Measurements from ENCODE around the gene SCART1. TPM values are rescaled to one million over a fixed set of nuclear protein-coding genes. Genes with fewer than 3 reads are reported as not detected.

The SCART1 gene
- 0.15 and 0.34 TPM in 2 replicates for total RNA-seq

DNA sequence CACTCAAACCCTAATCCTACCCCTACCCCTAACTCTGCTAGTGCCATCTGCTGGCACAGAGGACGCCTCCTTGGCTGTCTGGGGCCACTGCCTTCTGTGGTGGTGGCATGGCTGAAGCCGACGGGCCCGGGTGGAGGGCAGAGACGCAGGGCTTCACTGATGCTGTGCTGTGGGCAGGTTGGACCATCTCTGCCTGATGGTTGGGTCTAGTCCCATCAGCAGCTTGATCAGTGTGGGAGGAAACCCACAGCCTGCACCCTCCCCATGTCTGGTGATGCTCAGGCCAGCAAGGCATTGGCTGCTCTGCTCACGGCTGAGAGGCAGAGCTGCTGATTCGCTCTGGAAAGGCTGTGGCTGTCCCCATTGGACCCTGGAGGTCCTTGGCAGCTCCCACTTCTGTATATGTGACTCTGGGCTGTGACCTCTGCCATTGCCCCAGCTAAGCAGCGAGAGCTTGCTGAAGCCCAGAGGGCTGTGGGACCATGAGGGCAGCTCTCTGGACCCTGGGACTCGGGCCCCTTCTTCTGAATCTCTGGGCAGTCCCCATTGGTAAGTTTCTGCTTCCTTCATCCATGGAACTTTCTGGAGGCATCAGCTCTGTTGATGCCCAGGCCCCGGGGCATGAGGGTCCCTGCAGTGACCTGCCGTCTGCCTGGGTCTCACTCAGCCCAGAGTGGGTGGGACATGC lies at the start of gene SCART1:
SCART1 (plus strand) TSS at position 430 of the 688 bp plus-strand sequence; CDS start at position 483, 53 bp downstream.

DNA sequence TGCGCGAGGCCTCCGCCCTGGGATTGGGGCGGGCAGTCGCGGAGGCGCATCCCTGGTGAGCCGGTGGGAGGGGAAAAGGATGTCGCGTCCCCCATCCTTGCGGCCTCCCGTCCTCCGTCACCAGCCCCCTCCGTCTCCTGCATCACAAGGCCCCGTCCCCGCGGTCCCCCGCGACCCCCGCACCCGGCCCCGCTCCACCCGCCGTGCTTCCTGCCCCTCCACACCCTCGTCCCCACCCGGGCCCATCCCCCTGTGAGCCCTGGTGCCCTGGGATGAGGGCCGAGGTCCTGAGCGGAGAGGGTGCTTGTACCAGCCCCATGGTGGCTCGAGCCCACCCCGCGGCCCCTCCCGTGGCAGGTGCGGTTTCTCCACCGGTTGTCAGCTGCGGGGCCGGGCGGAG lies 29.1 kb upstream of the SCART1 start, which contains the start of gene SPRN:
SPRN (minus strand) TSS at position 25 of the 400 bp plus-strand sequence. CDS start 944 bp downstream, outside the sequence.

Other genes starting within 250 kb of the SCART1 start
- not detected in 2 replicates for gene UTF1, start 223.7 kb upstream of the SCART1 start, total RNA-seq
- not detected in 2 replicates for gene VENTX, start 216.1 kb upstream of the SCART1 start, total RNA-seq
- gene ADAM8, start 177.1 kb upstream of the SCART1 start, total RNA-seq, result 1.2 and 2.0 TPM in 2 replicates
- 60.2 and 62.2 TPM in 2 replicates for gene TUBGCP2, start 145.1 kb upstream of the SCART1 start, total RNA-seq
- gene ZNF511, start 145.0 kb upstream of the SCART1 start, total RNA-seq, result 59.2 and 59.7 TPM in 2 replicates
- 1.0 TPM in 1 of 2 replicates, not detected in the other for gene CALY, start 117.0 kb upstream of the SCART1 start, total RNA-seq
- not detected in 2 replicates for gene PRAP1, start 106.6 kb upstream of the SCART1 start, total RNA-seq
- 24.9 and 32.7 TPM in 2 replicates for gene FUOM, start 95.9 kb upstream of the SCART1 start, total RNA-seq
- 94.8 and 105 TPM in 2 replicates for gene ECHS1, start 80.6 kb upstream of the SCART1 start, total RNA-seq
- gene PAOX, start 74.7 kb upstream of the SCART1 start, total RNA-seq, result 4.4 and 4.6 TPM in 2 replicates
- gene MTG1, start 59.8 kb upstream of the SCART1 start, total RNA-seq, result 34.3 and 34.8 TPM in 2 replicates
- gene SPRN, start 29.3 kb upstream of the SCART1 start, total RNA-seq, result 0.59 and 1.2 TPM in 2 replicates
- gene CYP2E1, start 73.4 kb downstream of the SCART1 start, total RNA-seq, result not detected in 2 replicates
- gene SYCE1, start 111.6 kb downstream of the SCART1 start, total RNA-seq, result not detected in 2 replicates
- gene FRG2B, start 172.8 kb downstream of the SCART1 start, total RNA-seq, result not detected in 2 replicates

Measured in bronchus fibroblast of lung (primary cell).